IMR-90 (cell line): Measurements from ENCODE around the gene WIPF1. TPM values are rescaled to one million over a fixed set of nuclear protein-coding genes. Genes with fewer than 3 reads are reported as not detected.
A peak's percentile ranks its signal among the peaks of the same experiment; 100 is the strongest.

Experiments used
- ATAC-seq: fragments of 200-7000 bp; cut with Tn5 transposase; 2 replicates; pipeline ENCODE4 v1.9.1; 2020; ENCODE audit warnings: low read depth, mild to moderate bottlenecking, moderate library complexity
- BruUV-seq: library from RNA; stranded (reverse); fragments of 400-500 nt; replicated peaks from 2 replicates; lab custom pipeline; 2021; lab: Mats Ljungman, UMichigan
- CTCF ChIA-PET: fragments of 300-600 bp; formaldehyde crosslinking; extraction: SDS; loops from one replicate; lab custom pipeline; 2021; ENCODE audit warnings: antibody characterized with exemption; lab: Yijun Ruan, JAX
- POLR2A ChIA-PET: fragments of 300-600 bp; sonication (Branson Sonifier 250); formaldehyde crosslinking; loops from one replicate; lab custom pipeline; 2022; ENCODE audit warnings: antibody characterized with exemption; ENCODE audit not compliant: unreplicated experiment; lab: Charles Lee
- DNase-seq: peaks from one replicate; pipeline ENCODE4 v3.0.0; 2013
- H2AFZ ChIP-seq: replicated peaks from 2 replicates; pipeline ENCODE3; 2013; ENCODE audit warnings: low read length, mild to moderate bottlenecking; ENCODE audit not compliant: poor library complexity
- H2AK5ac ChIP-seq: 2 replicates; pipeline ENCODE4 v1.6.1; 2013; ENCODE audit warnings: low read depth, low read length, inconsistent platforms
- H2AK9ac ChIP-seq: replicated peaks from 2 replicates; pipeline ENCODE3; 2013; ENCODE audit warnings: mild to moderate bottlenecking, low read depth, low read length, moderate library complexity; ENCODE audit not compliant: poor library complexity
- H2BK120ac ChIP-seq: 2 replicates; pipeline ENCODE4 v1.6.1; 2013; ENCODE audit warnings: low read depth, low read length, inconsistent platforms
- H2BK15ac ChIP-seq: 3 replicates; pipeline ENCODE4 v1.6.1; 2013; ENCODE audit warnings: low read depth, low read length, inconsistent platforms
- H2BK20ac ChIP-seq: 2 replicates; pipeline ENCODE4 v1.6.1; 2013; ENCODE audit warnings: low read depth, mild to moderate bottlenecking, inconsistent platforms, low read length, moderate library complexity
- H2BK5ac ChIP-seq: 2 replicates; pipeline ENCODE4 v1.6.1; 2013; ENCODE audit warnings: mild to moderate bottlenecking, low read depth, low read length, inconsistent platforms; ENCODE audit not compliant: poor library complexity, severe bottlenecking
- H3K14ac ChIP-seq: replicated peaks from 2 replicates; pipeline ENCODE4 v1.6.1; 2013; ENCODE audit warnings: low read depth, low read length, inconsistent platforms
- H3K18ac ChIP-seq: 2 replicates; pipeline ENCODE4 v1.6.1; 2013; ENCODE audit warnings: low read depth, low read length, control low read depth
- H3K23ac ChIP-seq: 2 replicates; pipeline ENCODE4 v1.6.1; 2013; ENCODE audit warnings: low read depth, low read length, inconsistent platforms
- H3K27ac ChIP-seq: 2 replicates; pipeline ENCODE4 v1.5.1; 2013; ENCODE audit warnings: mild to moderate bottlenecking, control low read depth, low read length; ENCODE audit not compliant: insufficient read depth
- H3K27me3 ChIP-seq: 2 replicates; pipeline ENCODE4 v1.6.1; 2013; ENCODE audit warnings: low read length; ENCODE audit not compliant: control insufficient read depth, insufficient read depth
- H3K36me3 ChIP-seq: 2 replicates; pipeline ENCODE4 v1.6.1; 2013; ENCODE audit warnings: low read length, mixed read lengths; ENCODE audit not compliant: control insufficient read depth, insufficient read depth
- H3K4ac ChIP-seq: 2 replicates; pipeline ENCODE4 v1.6.1; 2013; ENCODE audit warnings: low read depth, low read length, inconsistent platforms
- H3K4me1 ChIP-seq: 2 replicates; pipeline ENCODE4 v1.6.1; 2013; ENCODE audit warnings: low read length, mixed read lengths; ENCODE audit not compliant: control insufficient read depth, insufficient read depth
- H3K4me2 ChIP-seq: 2 replicates; pipeline ENCODE4 v1.6.1; 2013; ENCODE audit warnings: low read depth, mild to moderate bottlenecking, control low read depth, low read length, moderate library complexity
- H3K4me3 ChIP-seq: 2 replicates; pipeline ENCODE4 v1.5.1; 2013; ENCODE audit warnings: low read depth, mild to moderate bottlenecking, control low read depth, low read length, moderate library complexity; ENCODE audit not compliant: insufficient read depth
- H3K56ac ChIP-seq: 2 replicates; pipeline ENCODE4 v1.6.1; 2013; ENCODE audit warnings: low read length, inconsistent platforms; ENCODE audit not compliant: insufficient read depth; ENCODE audit errors: extremely low read depth
- H3K79me1 ChIP-seq, 2 experiments: 2 replicates each; pipeline ENCODE4 v1.6.1; 2013; ENCODE audit warnings: low read length in 2 of 2, inconsistent platforms in 1 of 2, low read depth in 1 of 2
- H3K9ac ChIP-seq: 2 replicates; pipeline ENCODE4 v1.6.1; 2013; ENCODE audit warnings: low read depth, low read length, control low read depth
- H3K9me1 ChIP-seq: 2 replicates; pipeline ENCODE4 v1.6.1; 2013; ENCODE audit warnings: low read length, inconsistent platforms; ENCODE audit not compliant: insufficient read depth
- H3K9me3 ChIP-seq: 2 replicates; pipeline ENCODE4 v1.6.1; 2013; ENCODE audit warnings: low read length; ENCODE audit not compliant: control insufficient read depth, insufficient read depth
- H4K20me1 ChIP-seq: 2 replicates; pipeline ENCODE4 v1.6.1; 2013; ENCODE audit warnings: low read length, inconsistent platforms; ENCODE audit not compliant: insufficient read depth
- H4K5ac ChIP-seq: 2 replicates; pipeline ENCODE4 v1.6.1; 2013; ENCODE audit warnings: mild to moderate bottlenecking, low read depth, low read length, control low read depth
- H4K8ac ChIP-seq, 2 experiments: 2 replicates each; pipeline ENCODE4 v1.6.1; 2013; ENCODE audit warnings: low read depth in 2 of 2, low read length in 2 of 2, control low read depth in 1 of 2, inconsistent platforms in 1 of 2
- H4K91ac ChIP-seq: 2 replicates; pipeline ENCODE4 v1.6.1; 2013; ENCODE audit warnings: low read depth, low read length, inconsistent platforms; ENCODE audit not compliant: insufficient read depth
- BHLHE40 ChIP-seq: fragments of 150-350 bp; IDR thresholded peaks from 2 replicates; pipeline ENCODE4 v1.6.1; 2016; ENCODE audit warnings: mild to moderate bottlenecking, low read depth, low read length
- CEBPB ChIP-seq: IDR thresholded peaks from 2 replicates; pipeline ENCODE4 v1.6.1; 2012; ENCODE audit warnings: low read depth, low read length, improper control_type of control experiment
- CHD1 ChIP-seq: IDR thresholded peaks from 2 replicates; pipeline ENCODE4 v1.6.1; 2012; ENCODE audit warnings: low read depth, low read length, improper control_type of control experiment
- ELK1 ChIP-seq: fragments of 150-350 bp; IDR thresholded peaks from 2 replicates; pipeline ENCODE4 v1.6.1; 2016; ENCODE audit warnings: low read depth, mild to moderate bottlenecking, low read length, moderate library complexity, borderline replicate concordance
- FOS ChIP-seq: fragments of 150-350 bp; IDR thresholded peaks from 2 replicates; pipeline ENCODE4 v1.6.1; 2016; ENCODE audit warnings: low read depth, low read length
- MAFK ChIP-seq: IDR thresholded peaks from 2 replicates; pipeline ENCODE4 v1.6.1; 2012; ENCODE audit warnings: low read depth, low read length, improper control_type of control experiment
- MAZ ChIP-seq: IDR thresholded peaks from 2 replicates; pipeline ENCODE4 v1.6.1; 2012; ENCODE audit warnings: low read depth, mild to moderate bottlenecking, low read length, improper control_type of control experiment, moderate library complexity, borderline replicate concordance
- MXI1 ChIP-seq: IDR thresholded peaks from 2 replicates; pipeline ENCODE4 v1.6.1; 2012; ENCODE audit warnings: low read depth, mild to moderate bottlenecking, low read length, moderate library complexity, borderline replicate concordance
- NFE2L2 ChIP-seq: fragments of 150-350 bp; IDR thresholded peaks from 2 replicates; pipeline ENCODE4 v1.6.1; 2016; ENCODE audit warnings: low read depth, mild to moderate bottlenecking, low read length
- POLR2A ChIP-seq: IDR thresholded peaks from 2 replicates; pipeline ENCODE4 v1.6.1; 2012; ENCODE audit warnings: mild to moderate bottlenecking, low read depth, low read length
- RAD21 ChIP-seq: IDR thresholded peaks from 2 replicates; pipeline ENCODE4 v1.6.1; 2012; ENCODE audit warnings: low read length, improper control_type of control experiment
- RCOR1 ChIP-seq: IDR thresholded peaks from 2 replicates; pipeline ENCODE4 v1.6.1; 2012; ENCODE audit warnings: mild to moderate bottlenecking, low read length, improper control_type of control experiment; ENCODE audit not compliant: insufficient replicate concordance
- RFX5 ChIP-seq: IDR thresholded peaks from 2 replicates; pipeline ENCODE4 v1.8.0; 2012; ENCODE audit warnings: low read depth, mild to moderate bottlenecking, low read length, moderate library complexity
- USF2 ChIP-seq: fragments of 150-350 bp; IDR thresholded peaks from 2 replicates; pipeline ENCODE4 v1.6.1; 2017; ENCODE audit warnings: mild to moderate bottlenecking, antibody characterized with exemption, low read length, low read depth
- WGBS, 2 experiments: methylation state at CpG; one replicate each; pipeline versions ENCODE4 v1.1.5 to v1.1.7; 2013; ENCODE audit warnings: missing lambda C conversion rate in 2 of 2; ENCODE audit not compliant: insufficient read length in 1 of 2; ENCODE audit errors: extremely low coverage in 2 of 2; 5-methylcytosine and 5-hydroxymethylcytosine counted together
- dilution Hi-C: fragments of 300-500 bp; cut with HindIII; formaldehyde crosslinking; loops from one replicate; pipeline ENCODE4 v1.14.3; 2018; ENCODE audit warnings: low sequenced_read_pairs; ENCODE audit not compliant: unreplicated experiment
- in situ Hi-C: fragments of 300-500 bp; cut with MboI; formaldehyde crosslinking; loops from 3 replicates; pipeline ENCODE4 v1.14.3; 2019; ENCODE audit warnings: low sequenced_read_pairs, inconsistent platforms, mixed read lengths
- intact Hi-C: fragments of 100-400 bp; cut with micrococcal nuclease; formaldehyde crosslinking; loops from 2 replicates; pipeline ENCODE4 v1.10.0; 2022
- polyA plus RNA-seq, 3 experiments: library from polyadenylated mRNA; depleted of rRNA; stranded (reverse); fragments of >200 nt; gene quantifications; 2 replicates each; pipeline ENCODE4 v1.2.3, GENCODE V29; 2012; ENCODE audit warnings: low replicate concordance in 1 of 3
- total RNA-seq: library from RNA; depleted of rRNA; stranded (reverse); fragments of >200 nt; gene quantifications from 2 replicates; pipeline ENCODE4 v1.2.3, GENCODE V29; 2012

The WIPF1 gene
- total and polyA plus RNA-seq, 2 of the 4 experiments (the other 2 are of a cell fraction) = 2.7 to 13.5 TPM

GRCh38 chr2:174610243-174610995, 12.8 kb upstream of the WIPF1 start:
- Histone ChIP-seq H3K27me3 (no peaks in the 10 kb centered on the region), H2AK9ac (no peak overlapping the region), H2BK120ac (no peak overlapping the region; the same call in 1 of the 2 replicates), H4K91ac (no peak overlapping the region), H3K9me1 (peaks cover 16% of the 10 kb centered on the region), H3K4me1 (peaks cover 7% of the 10 kb centered on the region), H4K5ac (no peak overlapping the region), H2BK15ac (no peak overlapping the region), H2AK5ac (no peak overlapping the region), H3K14ac (no peak overlapping the region), H2AFZ (no peak overlapping the region), H3K9me3 (no peaks in the 10 kb centered on the region), H3K4ac (no peak overlapping the region), H2BK5ac (no peak overlapping the region), H3K56ac (no peak overlapping the region), H3K4me3 (no peak overlapping the region), H2BK20ac (peak overlapping the region; percentile 14; the same call in 1 of the 2 replicates), H4K8ac (no peak overlapping the region), H3K27ac (no peak overlapping the region), H3K9ac (no peak overlapping the region), H3K18ac (no peak overlapping the region), H4K20me1 (peaks cover 4% of the 10 kb centered on the region; the same call in 1 of the 2 replicates), H3K4me2 (no peak overlapping the region), H3K23ac (no peak overlapping the region), H3K79me1 (peaks cover 7 to 25% of the 10 kb centered on the region in 2 experiments), H3K36me3 (no peaks in the 10 kb centered on the region)
- ChIA-PET CTCF (interaction anchor here (1.0 to 1.1 kb wide), 2 partner anchors 13 to 32 kb away, joined by 3 read pairs; no protein-coding TSS in a partner anchor), POLR2A (no interaction called here)
- in situ Hi-C loops (no loop called here), dilution Hi-C loops (no loop called here), intact Hi-C loops (no loop called here)
- ATAC-seq (no peak), DNase-seq (no peak)
- 78% methylated on average over 3 of the region's 7 CpGs; no CpG with 5 or more reads in 1 of the 2 experiments for WGBS, 2 experiments
- no TSS peak for BruUV-seq
- TF ChIP-seq MAZ (no peak), USF2 (no peak), RFX5 (no peak), CEBPB (no peak), RCOR1 (no peak), BHLHE40 (no peak), RAD21 (no peak), MXI1 (no peak), POLR2A (no peak), ELK1 (no peak), CHD1 (no peak), MAFK (no peak), FOS (no peak), NFE2L2 (no peak)
